Naive B cell (primary cell): ENCODE data around the gene ABCC2. TPM values are rescaled to one million over a fixed set of nuclear protein-coding genes. Genes with fewer than 3 reads are reported as not detected.
"Not testable (repeated sequence)": the region's sequence is repeated elsewhere in the genome, so short reads cannot be mapped to it uniquely, and the experiment has no call there.

Experiments
- ATAC-seq, 2 donors: fragments of 150-1000 bp; cut with Tn5 transposase; 2 replicates each; pipeline ENCODE4 v1.10.0; 2021; ENCODE audit warnings: low read depth in 2 of 2, mild to moderate bottlenecking in 2 of 2, moderate library complexity in 2 of 2
- DNase-seq: peaks from one replicate; pipeline ENCODE4 v3.0.0; 2022
- H3K27ac Mint-ChIP-seq, 6 donors: one replicate each; pipeline ENCODE4 v1.8.0; 2020 to 2022; ENCODE audit warnings: mild to moderate bottlenecking in 6 of 6, mixed read lengths in 6 of 6, moderate library complexity in 5 of 6, inconsistent platforms in 2 of 6
- H3K27me3 Mint-ChIP-seq, 3 donors: one replicate each; pipeline ENCODE4 v1.8.0; 2021 to 2022; ENCODE audit warnings: mixed read lengths in 3 of 3, mild to moderate bottlenecking in 1 of 3
- H3K36me3 Mint-ChIP-seq, 2 donors: one replicate each; pipeline ENCODE4 v1.8.0; 2020 to 2022; ENCODE audit warnings: mixed read lengths in 2 of 2, inconsistent platforms in 1 of 2, mild to moderate bottlenecking in 1 of 2
- H3K4me1 Mint-ChIP-seq, 3 donors: one replicate each; pipeline ENCODE4 v1.8.0; 2020 to 2022; ENCODE audit warnings: mixed read lengths in 3 of 3, inconsistent platforms in 1 of 3, mild to moderate bottlenecking in 1 of 3, moderate library complexity in 1 of 3
- H3K4me3 Mint-ChIP-seq, 8 donors: one replicate each; pipeline ENCODE4 v1.8.0; 2020 to 2022; ENCODE audit warnings: mild to moderate bottlenecking in 8 of 8, mixed read lengths in 8 of 8, moderate library complexity in 8 of 8, inconsistent platforms in 2 of 8
- H3K9me3 Mint-ChIP-seq, 7 donors: one replicate each; pipeline ENCODE4 v1.8.0; 2020 to 2022; ENCODE audit warnings: mixed read lengths in 7 of 7, mild to moderate bottlenecking in 5 of 7, inconsistent platforms in 2 of 7, moderate library complexity in 1 of 7
- polyA plus RNA-seq, 6 donors: library from polyadenylated mRNA; unstranded; fragments of 300-500 nt; fragmentation: Illumina TruSeq; gene quantifications; one replicate each; pipeline ENCODE4 v1.2.3, GENCODE V29; 2021; ENCODE audit warnings: low read depth in 6 of 6

ABCC2 gene
- polyA plus RNA-seq, 6 donors from 2014 or later: 0.44 to 1.5 (median 0.63) TPM; not detected in 1

DNA sequence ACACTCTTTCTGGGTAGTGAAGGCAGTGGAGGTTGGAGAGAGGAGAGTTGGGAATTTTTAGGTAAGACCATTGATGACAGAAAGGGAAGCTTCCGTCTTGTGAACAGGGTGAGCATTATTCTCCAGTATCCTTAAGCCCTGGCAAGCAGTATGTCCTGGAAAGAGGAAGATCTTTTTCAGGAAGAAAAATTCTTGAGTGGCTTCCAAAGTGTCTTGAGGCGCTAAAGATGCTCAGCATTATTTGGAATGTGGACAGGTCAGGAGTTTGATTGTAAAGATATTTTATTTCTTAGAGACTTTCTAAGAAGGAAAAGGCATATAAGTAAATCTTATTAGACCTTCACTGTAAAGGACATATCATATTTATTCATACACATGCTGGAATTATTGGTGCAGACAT is 54.3 kb downstream of the ABCC2 start:
- Mint-ChIP-seq H3K4me3 (no peak overlapping the region), H3K27ac (peak overlapping the region in 1 of 6 donors; percentile 41), H3K9me3 (peaks cover 0 to 2% (median 0%) of the 10 kb centered on the region in 7 donors), H3K27me3 (no peaks in the 10 kb centered on the region), H3K4me1 (no peaks in the 10 kb centered on the region), H3K36me3 (peaks cover 0 to 6% of the 10 kb centered on the region in 2 donors)
- DNase-seq (no peak), ATAC-seq (no peak)

DNA sequence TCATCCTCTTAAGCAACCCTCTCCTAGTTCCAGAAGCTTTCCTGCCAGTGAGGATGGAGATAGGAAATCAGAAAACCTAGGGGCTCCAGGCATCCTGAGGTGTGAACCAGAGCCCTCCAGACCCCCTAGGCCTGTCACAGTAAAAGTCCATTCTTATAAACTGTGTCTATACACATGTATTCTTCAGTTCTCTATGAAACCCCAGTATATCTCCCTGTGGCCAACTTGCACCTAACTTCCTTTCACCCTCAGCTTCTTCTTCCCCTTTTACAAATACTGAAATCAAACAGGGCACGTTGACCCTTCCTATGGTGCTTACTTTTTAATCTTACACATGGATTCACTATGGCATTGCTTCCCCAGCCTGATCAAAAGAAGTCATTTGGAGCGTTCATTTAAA is 58.4 kb downstream of the ABCC2 start:
- H3K27ac Mint-ChIP-seq: peak overlapping the region in 1 of 6 donors; percentile 60
- not testable (repeated sequence) for DNase-seq, H3K9me3 Mint-ChIP-seq, H3K36me3 Mint-ChIP-seq, H3K4me3 Mint-ChIP-seq, H3K27me3 Mint-ChIP-seq, ATAC-seq, H3K4me1 Mint-ChIP-seq

- Mint-ChIP-seq H3K36me3 (no peaks in the 10 kb centered on the region), H3K27me3 (no peaks in the 10 kb centered on the region), H3K9me3 (peaks cover 0 to 2% (median 0%) of the 10 kb centered on the region in 7 donors), H3K27ac (no peak overlapping the region), H3K4me3 (no peak overlapping the region), H3K4me1 (peaks cover 4 to 10% (median 8%) of the 10 kb centered on the region in 3 donors)
- ATAC-seq (no peak), DNase-seq (no peak)
Measured at GRCh38 chr10:99841746-99842145, 59.3 kb downstream of the ABCC2 start.

DNA sequence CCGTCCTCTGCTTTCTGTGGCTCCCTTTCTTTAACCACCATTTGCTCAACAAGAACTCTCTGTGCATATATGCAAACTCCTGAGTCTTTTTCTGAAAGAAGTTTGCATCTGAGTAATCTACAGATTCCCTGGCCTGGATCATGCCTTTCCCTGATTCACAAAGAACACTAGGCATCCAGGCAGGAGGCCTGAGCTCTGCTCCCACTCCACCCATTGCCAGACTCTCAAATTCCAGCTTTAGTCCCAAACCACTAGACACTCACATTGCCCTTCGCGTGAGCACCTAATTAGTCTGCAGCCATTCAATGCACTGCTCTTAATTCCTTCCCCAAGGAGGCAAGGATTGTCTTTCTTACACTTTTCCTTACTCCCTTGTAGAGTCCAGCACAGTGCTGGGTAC is 60.9 kb downstream of the ABCC2 start:
- no peak overlapping the region for H3K27ac Mint-ChIP-seq
- H3K9me3 Mint-ChIP-seq: peaks cover 0 to 2% (median 0%) of the 10 kb centered on the region in 7 donors
- H3K36me3 Mint-ChIP-seq: no peaks in the 10 kb centered on the region
- ATAC-seq: no peak
- H3K4me1 Mint-ChIP-seq: peaks cover 4 to 10% (median 8%) of the 10 kb centered on the region in 3 donors
- H3K4me3 Mint-ChIP-seq: no peak overlapping the region
- DNase-seq: no peak
- H3K27me3 Mint-ChIP-seq: no peaks in the 10 kb centered on the region

- ATAC-seq (no peak), DNase-seq (no peak)
- Mint-ChIP-seq H3K4me1 (peaks cover 4 to 10% (median 8%) of the 10 kb centered on the region in 3 donors), H3K9me3 (peaks cover 0 to 2% (median 0%) of the 10 kb centered on the region in 7 donors), H3K27me3 (no peaks in the 10 kb centered on the region), H3K27ac (peak overlapping the region in 1 of 6 donors; percentile 11), H3K4me3 (no peak overlapping the region), H3K36me3 (no peaks in the 10 kb centered on the region)
Measured at GRCh38 chr10:99844433-99844955, 62.1 kb downstream of the ABCC2 start.

GRCh38 chr10:99845837-99846382 is 63.5 kb downstream of the ABCC2 start:
- H3K27me3 Mint-ChIP-seq: no peaks in the 10 kb centered on the region
- H3K27ac Mint-ChIP-seq: peak overlapping the region in 1 of 6 donors; percentile 29
- peak overlapping the region in 7 of 8 donors; percentile 0 to 76 (median 57) for H3K4me3 Mint-ChIP-seq
- DNase-seq (peak; percentile 68), ATAC-seq (peak; percentile 83 to 86)
- no peaks in the 10 kb centered on the region for H3K9me3 Mint-ChIP-seq
- H3K4me1 Mint-ChIP-seq: peaks cover 4 to 10% (median 8%) of the 10 kb centered on the region in 3 donors
- H3K36me3 Mint-ChIP-seq: peaks cover 0 to 4% of the 10 kb centered on the region in 2 donors

DNA sequence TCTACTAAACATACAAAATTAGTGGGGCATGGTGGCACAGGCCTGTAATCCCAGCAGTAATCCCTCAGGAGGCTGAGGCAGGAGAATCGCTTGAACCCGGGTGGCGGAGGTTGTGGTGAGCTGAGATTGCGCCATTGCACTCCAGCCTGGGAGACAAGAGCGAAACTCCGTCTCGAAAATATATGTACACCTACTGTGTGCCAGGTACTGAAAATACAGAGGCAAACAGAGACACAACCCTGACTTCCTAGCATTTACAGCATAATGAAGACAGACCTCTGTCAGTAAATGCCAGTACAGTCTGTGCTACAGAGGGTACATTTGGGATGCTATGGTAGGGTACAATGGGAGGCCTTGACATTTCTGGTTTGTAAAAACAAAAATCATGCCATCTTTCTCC is 66.6 kb downstream of the ABCC2 start:
- no peaks in the 10 kb centered on the region for H3K27me3 Mint-ChIP-seq
- no peak overlapping the region for H3K27ac Mint-ChIP-seq
- no peaks in the 10 kb centered on the region for H3K9me3 Mint-ChIP-seq
- H3K4me1 Mint-ChIP-seq: peaks cover 4 to 10% (median 8%) of the 10 kb centered on the region in 3 donors
- ATAC-seq (no peak), DNase-seq (no peak)
- no peak overlapping the region for H3K4me3 Mint-ChIP-seq
- peaks cover 13 to 20% of the 10 kb centered on the region in 2 donors for H3K36me3 Mint-ChIP-seq

DNA sequence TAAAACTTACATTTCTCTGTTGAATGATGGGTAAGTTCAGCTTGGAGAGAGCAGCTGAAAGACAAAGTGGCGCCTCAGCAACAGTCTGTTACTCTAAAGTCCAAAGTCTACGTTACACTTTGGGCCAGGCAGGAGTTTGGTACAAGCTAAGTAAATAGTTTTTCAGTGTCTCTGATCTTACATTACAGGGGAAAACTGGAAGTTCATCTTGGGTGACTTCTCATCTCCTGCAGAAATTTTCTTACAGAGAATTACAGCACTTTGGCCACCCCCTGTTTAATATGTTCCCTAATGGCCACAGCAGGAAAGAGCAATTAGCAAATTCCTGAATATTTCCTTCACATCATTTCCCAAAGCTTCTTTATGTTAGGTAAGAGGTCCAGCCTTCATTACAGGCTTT is 67.1 kb downstream of the ABCC2 start:
- no peaks in the 10 kb centered on the region for H3K9me3 Mint-ChIP-seq
- DNase-seq (no peak), ATAC-seq (no peak)
- peaks cover 4 to 10% (median 8%) of the 10 kb centered on the region in 3 donors for H3K4me1 Mint-ChIP-seq
- H3K4me3 Mint-ChIP-seq: no peak overlapping the region
- peaks cover 13 to 20% of the 10 kb centered on the region in 2 donors for H3K36me3 Mint-ChIP-seq
- H3K27me3 Mint-ChIP-seq: no peaks in the 10 kb centered on the region
- H3K27ac Mint-ChIP-seq: peak overlapping the region in 1 of 6 donors; percentile 12

DNA sequence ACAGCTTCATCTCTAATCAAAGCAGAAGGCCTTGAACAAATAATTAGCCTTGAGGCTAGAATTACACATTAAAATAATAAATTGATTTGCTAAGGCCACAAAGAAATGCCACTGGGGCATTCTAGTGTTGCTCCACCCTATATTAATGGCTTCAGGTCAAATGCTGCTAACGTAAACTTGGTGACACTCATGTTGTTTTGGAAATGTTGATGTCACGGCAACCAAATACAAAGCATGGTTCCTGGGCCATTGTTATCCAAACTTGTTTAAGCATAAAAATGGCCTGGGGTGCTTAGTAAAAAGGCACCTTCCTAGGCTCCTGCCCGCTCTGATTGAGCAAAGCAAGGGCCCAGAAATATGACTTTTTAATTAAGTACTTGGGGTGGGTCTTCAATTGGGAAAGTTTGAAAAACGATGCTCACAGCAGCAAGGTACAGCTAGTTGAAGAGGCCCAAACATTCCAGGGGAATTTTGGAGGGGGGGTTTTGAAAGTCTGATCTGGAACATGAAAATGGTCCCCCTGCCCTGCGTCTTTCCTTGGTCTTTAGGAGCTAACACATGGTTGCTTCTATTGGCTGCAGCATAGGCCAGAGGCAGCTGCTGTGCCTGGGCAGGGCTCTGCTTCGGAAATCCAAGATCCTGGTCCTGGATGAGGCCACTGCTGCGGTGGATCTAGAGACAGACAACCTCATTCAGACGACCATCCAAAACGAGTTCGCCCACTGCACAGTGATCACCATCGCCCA is 67.8 kb downstream of the ABCC2 start:
- Mint-ChIP-seq H3K9me3 (no peaks in the 10 kb centered on the region), H3K27ac (peak overlapping the region in 2 of 6 donors; percentile 11 to 34), H3K4me1 (peaks cover 4 to 10% (median 8%) of the 10 kb centered on the region in 3 donors), H3K27me3 (no peaks in the 10 kb centered on the region), H3K36me3 (peaks cover 13 to 20% of the 10 kb centered on the region in 2 donors), H3K4me3 (peak overlapping the region in 1 of 8 donors; percentile 44)
- ATAC-seq (no peak), DNase-seq (no peak)

DNA sequence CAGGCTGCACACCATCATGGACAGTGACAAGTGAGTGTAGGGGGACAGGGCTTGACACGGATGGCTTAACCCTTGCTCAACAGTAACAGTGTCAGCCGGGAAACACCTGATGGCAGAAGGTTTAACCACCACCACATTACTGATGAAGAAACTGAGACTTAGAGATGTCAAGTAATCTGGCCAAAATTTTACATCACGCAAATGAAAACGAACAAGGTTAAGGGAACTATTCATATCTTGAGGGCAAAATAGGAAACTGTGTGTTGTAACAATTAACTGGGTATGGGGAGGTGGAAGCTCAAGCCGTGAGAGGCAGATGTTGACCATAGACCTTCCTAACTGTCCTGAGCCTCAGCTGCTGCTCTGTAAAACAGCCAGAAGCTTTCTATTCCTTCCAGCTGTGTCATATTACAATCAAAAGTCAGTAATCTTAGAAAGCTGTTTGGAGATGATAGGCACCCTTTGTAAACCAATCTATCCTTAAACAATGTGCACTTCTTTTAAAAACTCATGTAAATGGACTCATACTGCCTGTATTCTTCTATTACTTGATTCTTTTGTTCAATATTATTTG is 68.4 kb downstream of the ABCC2 start:
- peaks cover 13 to 20% of the 10 kb centered on the region in 2 donors for H3K36me3 Mint-ChIP-seq
- ATAC-seq (no peak), DNase-seq (no peak)
- no peaks in the 10 kb centered on the region for H3K9me3 Mint-ChIP-seq
- peak overlapping the region in 1 of 8 donors; percentile 44 for H3K4me3 Mint-ChIP-seq
- H3K27me3 Mint-ChIP-seq: no peaks in the 10 kb centered on the region
- peak overlapping the region in 2 of 6 donors; percentile 11 to 25 for H3K27ac Mint-ChIP-seq
- H3K4me1 Mint-ChIP-seq: peaks cover 4 to 7% (median 5%) of the 10 kb centered on the region in 3 donors

DNA sequence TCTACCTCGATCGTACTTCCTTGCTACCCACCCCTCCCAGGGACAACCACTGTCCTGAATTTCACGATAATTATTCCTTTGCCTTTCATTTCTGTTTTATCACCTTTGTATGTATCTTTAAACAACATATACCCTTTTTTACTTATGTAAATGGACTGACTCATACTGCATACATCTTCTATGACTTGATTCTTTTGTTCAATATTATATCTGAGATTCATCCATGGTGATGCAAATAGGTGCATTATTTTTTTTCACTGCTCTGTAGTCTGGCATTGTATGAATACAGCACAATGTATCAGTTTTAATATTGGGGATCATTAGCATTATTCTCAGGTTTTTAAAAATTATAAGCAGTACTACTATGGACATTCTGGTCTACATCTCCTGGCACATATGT is 69.4 kb downstream of the ABCC2 start:
- Mint-ChIP-seq H3K9me3 (no peaks in the 10 kb centered on the region), H3K4me1 (no peaks in the 10 kb centered on the region), H3K27me3 (no peaks in the 10 kb centered on the region), H3K36me3 (peaks cover 13 to 20% of the 10 kb centered on the region in 2 donors), H3K4me3 (no peak overlapping the region), H3K27ac (no peak overlapping the region)
- no peak for DNase-seq
- no peak for ATAC-seq

GRCh38 chr10:99852481-99853213 is 70.2 kb downstream of the ABCC2 start:
- Mint-ChIP-seq H3K27ac (no peak overlapping the region), H3K4me1 (no peaks in the 10 kb centered on the region), H3K27me3 (peaks cover 0 to 3% (median 0%) of the 10 kb centered on the region in 3 donors), H3K4me3 (no peak overlapping the region), H3K36me3 (peaks cover 13 to 20% of the 10 kb centered on the region in 2 donors), H3K9me3 (no peaks in the 10 kb centered on the region)
- no peak for ATAC-seq
- no peak for DNase-seq

GRCh38 chr10:99853655-99854054 is 71.2 kb downstream of the ABCC2 start:
- peak overlapping the region in 1 of 6 donors; percentile 91 for H3K27ac Mint-ChIP-seq
- H3K4me1 Mint-ChIP-seq: no peaks in the 10 kb centered on the region
- H3K36me3 Mint-ChIP-seq: peaks cover 13 to 20% of the 10 kb centered on the region in 2 donors
- no peaks in the 10 kb centered on the region for H3K9me3 Mint-ChIP-seq
- H3K4me3 Mint-ChIP-seq: no peak overlapping the region
- no peak for ATAC-seq
- no peak for DNase-seq
- H3K27me3 Mint-ChIP-seq: peaks cover 0 to 8% (median under 1%) of the 10 kb centered on the region in 3 donors
